K562 (cell line): ENCODE results near the gene ZSWIM1. TPM values are rescaled to one million over a fixed set of nuclear protein-coding genes. Genes with fewer than 3 reads are reported as not detected.
A peak's percentile ranks its signal among the peaks of the same experiment; 100 is the strongest.

Source experiments
- CBX3 ChIP-seq, 2 experiments: IDR thresholded peaks; 1 replicate in 1 of 2; 2 replicates in 1 of 2; pipeline ENCODE4 v1.6.1; 2012; ENCODE audit warnings: inconsistent platforms in 2 of 2, low read length in 2 of 2, borderline replicate concordance in 1 of 2, control low read depth in 1 of 2
- CHD4 ChIP-seq: fragments of 200-600 bp; sonication (generic); IDR thresholded peaks from 3 replicates; pipeline ENCODE4 v1.6.1; 2012; ENCODE audit warnings: low read depth, mild to moderate bottlenecking, mixed read lengths, low read length, inconsistent platforms; ENCODE audit not compliant: insufficient read depth, insufficient replicate concordance, poor library complexity, severe bottlenecking
- CREBBP ChIP-seq: IDR thresholded peaks from one replicate; pipeline ENCODE4 v1.6.1; 2012; ENCODE audit warnings: low read depth, mild to moderate bottlenecking, control low read depth, inconsistent platforms, low read length
- CXXC5 ChIP-seq: fragments of 250-450 bp; sonication (Bioruptor Pico); IDR thresholded peaks from 2 replicates; pipeline ENCODE4 v1.8.0; 2022; ENCODE audit warnings: inconsistent platforms, mild to moderate bottlenecking, moderate library complexity
- DDX20 ChIP-seq: fragments of 450-650 bp; IDR thresholded peaks from 2 replicates; pipeline ENCODE4 v1.6.1; 2016; ENCODE audit warnings: missing genetic modification characterization, low read depth, mild to moderate bottlenecking, missing compliant biosample characterization, moderate library complexity
- EWSR1 ChIP-seq: fragments of 450-650 bp; IDR thresholded peaks from 2 replicates; pipeline ENCODE4 v1.6.1; 2018; ENCODE audit warnings: borderline replicate concordance, mild to moderate bottlenecking, low read depth, moderate library complexity; ENCODE audit not compliant: partially characterized antibody
- FOXA3 ChIP-seq, 2 experiments: fragments of 450-650 bp in 1 of 2; sonication (generic) in 1 of 2; formaldehyde crosslinking; IDR thresholded peaks in 1 of 2; conservative IDR thresholded peaks in 1 of 2; 2 replicates each; pipeline versions ENCODE4 v1.4.0 to v1.8.0; 2020 to 2022; ENCODE audit warnings: mild to moderate bottlenecking in 2 of 2, missing genetic modification reagents in 1 of 2
- KLF10 ChIP-seq: fragments of 250-450 bp; sonication (Bioruptor Pico); IDR thresholded peaks from 2 replicates; pipeline ENCODE4 v1.6.1; 2021; ENCODE audit warnings: matching md5 sums
- NRF1 ChIP-seq, 2 experiments: fragments of 450-650 bp; IDR thresholded peaks in 1 of 2; conservative IDR thresholded peaks in 1 of 2; 2 replicates each; pipeline ENCODE4 v1.6.1; 2014; ENCODE audit warnings: mild to moderate bottlenecking in 2 of 2
- POLR2B ChIP-seq: fragments of 450-650 bp; IDR thresholded peaks from 2 replicates; pipeline ENCODE4 v1.6.1; 2018; ENCODE audit warnings: low read depth; ENCODE audit not compliant: partially characterized antibody
- RFX1 ChIP-seq: fragments of 450-650 bp; IDR thresholded peaks from 2 replicates; pipeline ENCODE4 v1.6.1; 2016; ENCODE audit warnings: mild to moderate bottlenecking, moderate library complexity
- RFX5 ChIP-seq: IDR thresholded peaks from 2 replicates; pipeline ENCODE4 v1.6.1; 2011; ENCODE audit warnings: low read depth, mild to moderate bottlenecking, improper control_type of control experiment, low read length
- SOX6 ChIP-seq: fragments of 450-650 bp; IDR thresholded peaks from 2 replicates; pipeline ENCODE4 v1.6.1; 2014; ENCODE audit warnings: mild to moderate bottlenecking
- TAF7 ChIP-seq: fragments of 450-650 bp; IDR thresholded peaks from 2 replicates; pipeline ENCODE4 v1.6.1; 2016; ENCODE audit warnings: missing genetic modification characterization, missing compliant biosample characterization
- TCF7 ChIP-seq: sonication (generic); IDR thresholded peaks from 2 replicates; pipeline ENCODE4 v1.6.1; 2016; ENCODE audit warnings: antibody characterized with exemption, borderline replicate concordance
- TCF7L2 ChIP-seq: fragments of 150-350 bp; IDR thresholded peaks from 2 replicates; pipeline ENCODE4 v1.6.1; 2016; ENCODE audit warnings: low read depth, mild to moderate bottlenecking, low read length, moderate library complexity
- TEAD2 ChIP-seq: fragments of 450-650 bp; IDR thresholded peaks from 2 replicates; pipeline ENCODE4 v1.6.1; 2016; ENCODE audit warnings: missing genetic modification characterization, control low read depth, missing compliant biosample characterization
- U2AF1 ChIP-seq: fragments of 200-400 bp; formaldehyde crosslinking; optimal IDR thresholded peaks from 2 replicates; pipeline ENCODE3; 2017; ENCODE audit warnings: mild to moderate bottlenecking, low read depth, low read length, moderate library complexity
- ZBTB7A ChIP-seq: IDR thresholded peaks from 2 replicates; pipeline ENCODE4 v1.6.1; 2011; ENCODE audit warnings: low read depth, mild to moderate bottlenecking, low read length, moderate library complexity, borderline replicate concordance; ENCODE audit not compliant: control insufficient read depth
- ZKSCAN8 ChIP-seq: fragments of 200-800 bp; sonication (Bioruptor generic); IDR thresholded peaks from 2 replicates; pipeline ENCODE4 v1.6.1; 2016; ENCODE audit warnings: missing genetic modification characterization, missing compliant biosample characterization
- ZNF24 ChIP-seq: fragments of 450-650 bp; IDR thresholded peaks from 2 replicates; pipeline ENCODE4 v1.6.1; 2016
- ZNF41 ChIP-seq: fragments of 250-450 bp; sonication (Bioruptor Pico); conservative IDR thresholded peaks from 2 replicates; pipeline ENCODE4 v1.4.0; 2020; ENCODE audit warnings: mild to moderate bottlenecking
- ZNF436 ChIP-seq: fragments of 250-450, 450-650 bp; sonication (Bioruptor Pico); formaldehyde crosslinking; IDR thresholded peaks from 2 replicates; pipeline ENCODE4 v1.7.0; 2020; ENCODE audit warnings: mild to moderate bottlenecking
- ZNF76 ChIP-seq: fragments of 250-450 bp; sonication (Bioruptor Pico); IDR thresholded peaks from 2 replicates; pipeline ENCODE4 v1.4.0; 2020; ENCODE audit warnings: mild to moderate bottlenecking, moderate library complexity, borderline replicate concordance
- polyA plus RNA-seq, 8 experiments: library from polyadenylated mRNA; depleted of rRNA in 4 of 8; stranded (reverse) in 5 of 8; unstranded in 3 of 8; fragments of >200 nt; fragmentation: Nextera tagmentation in 2 of 8; fragmentation: Illumina TruSeq in 1 of 8; extraction: Ambion mirVana in 2 of 8; extraction: Trizol in 1 of 8; gene quantifications; 2 replicates each; pipeline versions ENCODE4 v1.2.1 to v1.2.3, GENCODE V29; 2011 to 2014; ENCODE audit warnings: inconsistent platforms in 1 of 8, missing spikeins in 1 of 8
- total RNA-seq, 7 experiments: library from RNA; depleted of rRNA in 6 of 7; stranded (reverse); fragments of >200 nt in 6 of 7; fragmentation: Illumina TruSeq in 2 of 7; extraction: Trizol in 2 of 7; gene quantifications; 2 replicates each; pipeline versions ENCODE4 v1.2.1 to v1.2.3, GENCODE V29; 2011 to 2021; ENCODE audit warnings: low replicate concordance in 1 of 7
- TF ChIP-seq, protein P1 (sequence below): sonication (generic); formaldehyde crosslinking; IDR thresholded peaks from 2 replicates; pipeline ENCODE4 v1.8.0; 2022; ENCODE audit warnings: mild to moderate bottlenecking, missing genetic modification reagents
- TF ChIP-seq, protein P2 (sequence below): fragments of 250-450 bp; sonication (Bioruptor Pico); IDR thresholded peaks from 2 replicates; pipeline ENCODE4 v1.8.0; 2022; ENCODE audit warnings: inconsistent platforms

The ZSWIM1 gene
- total and polyA plus RNA-seq, 9 of the 15 experiments (the other 6 are each of a cell fraction or from before 2014, with no cell fraction given), result 2.5 to 15.6 (median 9.5) TPM

DNA sequence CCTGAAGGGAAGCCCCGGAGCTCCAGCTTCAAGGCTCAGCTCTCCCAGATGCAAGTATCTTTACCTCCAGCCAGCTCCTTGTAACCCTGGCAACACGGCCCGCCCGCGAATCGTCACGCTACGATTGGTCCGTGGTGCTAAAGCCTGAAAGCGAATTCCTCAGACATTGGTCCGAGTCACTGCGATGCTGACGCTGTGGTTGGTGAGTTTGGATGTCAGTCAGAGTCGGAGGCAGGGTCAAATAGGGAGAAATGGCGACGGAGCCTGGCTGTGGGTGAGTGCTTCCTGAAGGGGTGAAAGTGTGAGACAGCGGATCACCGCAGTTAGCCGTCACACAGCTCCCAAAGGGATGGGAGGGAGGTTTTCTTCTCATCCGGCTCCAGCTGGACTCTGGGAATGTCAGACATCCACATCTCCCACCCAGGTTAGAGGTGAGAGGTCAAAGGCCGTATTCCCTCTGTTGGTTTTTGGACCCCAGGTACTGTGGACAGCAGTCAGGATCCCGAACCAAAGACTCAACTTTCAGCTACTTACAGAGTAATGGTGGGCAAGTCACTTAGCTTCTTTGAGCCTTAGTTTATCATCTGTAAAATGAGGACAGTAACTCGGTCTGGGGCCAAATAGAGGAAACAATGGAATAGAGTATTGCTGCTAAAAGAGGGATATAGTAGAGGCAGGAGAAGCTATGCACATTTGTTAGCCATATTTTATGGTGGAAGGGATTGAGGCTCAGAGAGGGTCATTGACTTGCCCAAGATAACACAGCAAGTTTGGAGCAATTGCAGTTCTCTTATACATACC lies at the start of gene ZSWIM1 (continued):
- no peak; a peak in 1 of 4 replicates for TF ChIP-seq FOXA3 (CRISPR knock-in tag; conservative IDR thresholded peaks at IDR 0.05 in 1 of 2, IDR thresholded peaks at IDR 0.05 in 1 of 2)
- TF ChIP-seq, protein P1, sequence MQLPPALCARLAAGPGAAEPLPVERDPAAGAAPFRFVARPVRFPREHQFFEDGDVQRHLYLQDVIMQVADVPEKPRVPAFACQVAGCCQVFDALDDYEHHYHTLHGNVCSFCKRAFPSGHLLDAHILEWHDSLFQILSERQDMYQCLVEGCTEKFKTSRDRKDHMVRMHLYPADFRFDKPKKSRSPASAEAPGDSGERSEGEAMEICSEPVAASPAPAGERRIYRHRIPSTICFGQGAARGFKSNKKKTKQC, result no peak
- TF ChIP-seq RFX1, result peak; percentile 99
- TF ChIP-seq, protein P2, sequence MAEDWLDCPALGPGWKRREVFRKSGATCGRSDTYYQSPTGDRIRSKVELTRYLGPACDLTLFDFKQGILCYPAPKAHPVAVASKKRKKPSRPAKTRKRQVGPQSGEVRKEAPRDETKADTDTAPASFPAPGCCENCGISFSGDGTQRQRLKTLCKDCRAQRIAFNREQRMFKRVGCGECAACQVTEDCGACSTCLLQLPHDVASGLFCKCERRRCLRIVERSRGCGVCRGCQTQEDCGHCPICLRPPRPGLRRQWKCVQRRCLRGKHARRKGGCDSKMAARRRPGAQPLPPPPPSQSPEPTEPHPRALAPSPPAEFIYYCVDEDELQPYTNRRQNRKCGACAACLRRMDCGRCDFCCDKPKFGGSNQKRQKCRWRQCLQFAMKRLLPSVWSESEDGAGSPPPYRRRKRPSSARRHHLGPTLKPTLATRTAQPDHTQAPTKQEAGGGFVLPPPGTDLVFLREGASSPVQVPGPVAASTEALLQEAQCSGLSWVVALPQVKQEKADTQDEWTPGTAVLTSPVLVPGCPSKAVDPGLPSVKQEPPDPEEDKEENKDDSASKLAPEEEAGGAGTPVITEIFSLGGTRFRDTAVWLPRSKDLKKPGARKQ (CRISPR knock-in tag), result no peak
- TF ChIP-seq TCF7L2, result no peak
- TF ChIP-seq ZNF24, result 0 out of 2 replicates have a peak, but pooled peaks have one; percentile 16
- no peak for TF ChIP-seq TEAD2 (tag)
- no peak for TF ChIP-seq CREBBP
- no peak for TF ChIP-seq ZNF76
- no peak for TF ChIP-seq TCF7
- TF ChIP-seq DDX20, result no peak
- no peak for TF ChIP-seq ZBTB7A
- TF ChIP-seq SOX6, result 0 out of 2 replicates have a peak, but pooled peaks have one; percentile 40
- no peak for TF ChIP-seq EWSR1
- TF ChIP-seq U2AF1, result no peak
- TF ChIP-seq POLR2B, result peak; percentile 95
- no peak for TF ChIP-seq ZKSCAN8
- TF ChIP-seq NRF1 (conservative IDR thresholded peaks at IDR 0.05 in 1 of 2, IDR thresholded peaks at IDR 0.05 in 1 of 2), result peak in 1 of 2 experiments; percentile 44; a peak in 1 of 4 replicates
- TF ChIP-seq ZNF41 (CRISPR knock-in tag), result no peak
- peak; percentile 96 for TF ChIP-seq TAF7 (tag)
- TF ChIP-seq KLF10 (CRISPR knock-in tag), result no peak
- no peak for TF ChIP-seq ZNF436 (CRISPR knock-in tag)
- peak; percentile 46; the same call in 1 of the 2 replicates for TF ChIP-seq CXXC5
- no peak for TF ChIP-seq CBX3 (IDR thresholded peaks at IDR 0.05; ENCODE audit: borderline replicate concordance in 1 of 2, low read length in 2 of 2)
- TF ChIP-seq RFX5, result no peak
- no peak for TF ChIP-seq CHD4
